CD4-positive, alpha-beta T cell treated with Interferon alpha-2 for 1 hour (primary cell): ENCODE measurements around the gene CDH20.

ENCODE experiments used
- DNase-seq, 2 donors: peaks; one replicate each; pipeline ENCODE4 v3.0.0-alpha.2; 2020 to 2022

The CDH20 gene

GRCh38 chr18:61333271-61333745 lies at the start of gene CDH20:
Gene CDH20, plus strand, starts transcription at chr18:61333430.
- no peak for DNase-seq

- no peak for DNase-seq
Observed at GRCh38 chr18:61284039-61284438, 49.2 kb upstream of the CDH20 start.

GRCh38 chr18:61285777-61286176 lies 47.5 kb upstream of the CDH20 start:
- no peak for DNase-seq

- no peak for DNase-seq
Observed at GRCh38 chr18:61286867-61287266, 46.4 kb upstream of the CDH20 start.

GRCh38 chr18:61290616-61291015 lies 42.6 kb upstream of the CDH20 start:
- DNase-seq = no peak

GRCh38 chr18:61292280-61293035 lies 40.8 kb upstream of the CDH20 start:
- no peak for DNase-seq

- no peak for DNase-seq
Observed at GRCh38 chr18:61295153-61295552, 38.1 kb upstream of the CDH20 start.

GRCh38 chr18:61308004-61308403 lies 25.2 kb upstream of the CDH20 start:
- DNase-seq = no peak

- no peak for DNase-seq
Observed at GRCh38 chr18:61308795-61309393, 24.3 kb upstream of the CDH20 start.

GRCh38 chr18:61322265-61322873 lies 10.9 kb upstream of the CDH20 start:
- no peak for DNase-seq

- no peak for DNase-seq
Observed at GRCh38 chr18:61323951-61324350, 9.3 kb upstream of the CDH20 start.

- no peak for DNase-seq
Observed at GRCh38 chr18:61326407-61326806, 6.8 kb upstream of the CDH20 start.

GRCh38 chr18:61329398-61329797 lies 3.8 kb upstream of the CDH20 start:
- DNase-seq = no peak

- DNase-seq = no peak
Observed at GRCh38 chr18:61331051-61331450, 2.2 kb upstream of the CDH20 start.

GRCh38 chr18:61333746-61334490 lies 688 bp downstream of the CDH20 start:
- no peak for DNase-seq

GRCh38 chr18:61334491-61334850 lies 1.2 kb downstream of the CDH20 start:
- DNase-seq = no peak

- no peak for DNase-seq
Observed at GRCh38 chr18:61334951-61335683, 1.9 kb downstream of the CDH20 start.

- DNase-seq = no peak
Observed at GRCh38 chr18:61335684-61336555, 2.7 kb downstream of the CDH20 start.

GRCh38 chr18:61336766-61337165 lies 3.5 kb downstream of the CDH20 start:
- DNase-seq = no peak

- DNase-seq = no peak
Observed at GRCh38 chr18:61337527-61337926, 4.3 kb downstream of the CDH20 start.

GRCh38 chr18:61340148-61340547 lies 6.9 kb downstream of the CDH20 start:
- no peak for DNase-seq

GRCh38 chr18:61348230-61348629 lies 15.0 kb downstream of the CDH20 start:
- DNase-seq = no peak
